ENCODE measurements around the gene ALK. TPM values are rescaled to one million over a fixed set of nuclear protein-coding genes. Genes with fewer than 3 reads are reported as not detected.

The ALK gene
- total and polyA plus RNA-seq, 10 of the 15 experiments (the other 5 are each of a cell fraction or from before 2014, with no cell fraction given): 0.11 TPM; not detected in 9

DNA sequence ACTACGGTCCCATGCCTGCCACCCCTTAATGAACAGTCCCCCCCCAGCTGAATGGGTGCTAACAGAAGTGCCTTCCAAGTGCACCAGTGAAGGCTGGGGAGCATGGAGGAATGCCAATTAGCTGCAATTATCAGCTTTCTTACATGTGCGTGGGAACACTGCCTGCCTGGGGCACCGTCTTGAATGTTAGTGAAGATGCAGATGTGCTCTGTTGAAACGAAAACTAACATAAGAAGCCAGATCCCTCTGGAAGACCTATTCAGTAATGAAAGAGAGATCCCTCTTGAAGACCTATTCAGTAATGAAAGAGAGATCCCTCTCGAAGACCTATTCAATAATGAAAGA lies 651.6 kb downstream of the ALK start:
- TF ChIP-seq IKZF2 (IDR thresholded peaks at IDR 0.05) (no peak), NR2C1 (IDR thresholded peaks at IDR 0.05) (no peak), CHD4 (IDR thresholded peaks at IDR 0.05) (no peak), MYB (IDR thresholded peaks at IDR 0.05; ENCODE audit: borderline replicate concordance, low read depth, low read length) (no peak), FOXM1 (IDR thresholded peaks at IDR 0.05; ENCODE audit: low read depth, low read length) (no peak), CHD2 (IDR thresholded peaks at IDR 0.05; ENCODE audit: borderline replicate concordance, low read depth, low read length) (no peak), SIX5 (IDR thresholded peaks at IDR 0.05; ENCODE audit: low read depth, low read length, severe bottlenecking) (no peak), FOS (IDR thresholded peaks at IDR 0.05; ENCODE audit: borderline replicate concordance, extremely low read depth, insufficient read length) (no peak), KLF5 (IDR thresholded peaks at IDR 0.05; ENCODE audit: partially characterized antibody) (no peak), FOXK2 (IDR thresholded peaks at IDR 0.05) (no peak), SP1 (IDR thresholded peaks at IDR 0.05; ENCODE audit: low read depth, low read length) (no peak), BCL11A (IDR thresholded peaks at IDR 0.05; ENCODE audit: low read depth, low read length) (no peak), IKZF1 (conservative IDR thresholded peaks at IDR 0.05) (no peak)
- TF ChIP-seq, protein P1, sequence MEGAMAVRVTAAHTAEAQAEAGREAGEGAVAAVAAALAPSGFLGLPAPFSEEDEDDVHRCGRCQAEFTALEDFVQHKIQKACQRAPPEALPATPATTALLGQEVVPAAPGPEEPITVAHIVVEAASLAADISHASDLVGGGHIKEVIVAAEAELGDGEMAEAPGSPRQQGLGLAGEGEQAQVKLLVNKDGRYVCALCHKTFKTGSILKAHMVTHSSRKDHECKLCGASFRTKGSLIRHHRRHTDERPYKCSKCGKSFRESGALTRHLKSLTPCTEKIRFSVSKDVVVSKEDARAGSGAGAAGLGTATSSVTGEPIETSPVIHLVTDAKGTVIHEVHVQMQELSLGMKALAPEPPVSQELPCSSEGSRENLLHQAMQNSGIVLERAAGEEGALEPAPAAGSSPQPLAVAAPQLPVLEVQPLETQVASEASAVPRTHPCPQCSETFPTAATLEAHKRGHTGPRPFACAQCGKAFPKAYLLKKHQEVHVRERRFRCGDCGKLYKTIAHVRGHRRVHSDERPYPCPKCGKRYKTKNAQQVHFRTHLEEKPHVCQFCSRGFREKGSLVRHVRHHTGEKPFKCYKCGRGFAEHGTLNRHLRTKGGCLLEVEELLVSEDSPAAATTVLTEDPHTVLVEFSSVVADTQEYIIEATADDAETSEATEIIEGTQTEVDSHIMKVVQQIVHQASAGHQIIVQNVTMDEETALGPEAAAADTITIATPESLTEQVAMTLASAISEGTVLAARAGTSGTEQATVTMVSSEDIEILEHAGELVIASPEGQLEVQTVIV (IDR thresholded peaks at IDR 0.05; ENCODE audit: borderline replicate concordance, partially characterized antibody): no peak
- TF ChIP-seq, protein P2, sequence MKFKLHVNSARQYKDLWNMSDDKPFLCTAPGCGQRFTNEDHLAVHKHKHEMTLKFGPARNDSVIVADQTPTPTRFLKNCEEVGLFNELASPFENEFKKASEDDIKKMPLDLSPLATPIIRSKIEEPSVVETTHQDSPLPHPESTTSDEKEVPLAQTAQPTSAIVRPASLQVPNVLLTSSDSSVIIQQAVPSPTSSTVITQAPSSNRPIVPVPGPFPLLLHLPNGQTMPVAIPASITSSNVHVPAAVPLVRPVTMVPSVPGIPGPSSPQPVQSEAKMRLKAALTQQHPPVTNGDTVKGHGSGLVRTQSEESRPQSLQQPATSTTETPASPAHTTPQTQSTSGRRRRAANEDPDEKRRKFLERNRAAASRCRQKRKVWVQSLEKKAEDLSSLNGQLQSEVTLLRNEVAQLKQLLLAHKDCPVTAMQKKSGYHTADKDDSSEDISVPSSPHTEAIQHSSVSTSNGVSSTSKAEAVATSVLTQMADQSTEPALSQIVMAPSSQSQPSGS (IDR thresholded peaks at IDR 0.05; ENCODE audit: low read length): no peak
- TF ChIP-seq, protein P3, sequence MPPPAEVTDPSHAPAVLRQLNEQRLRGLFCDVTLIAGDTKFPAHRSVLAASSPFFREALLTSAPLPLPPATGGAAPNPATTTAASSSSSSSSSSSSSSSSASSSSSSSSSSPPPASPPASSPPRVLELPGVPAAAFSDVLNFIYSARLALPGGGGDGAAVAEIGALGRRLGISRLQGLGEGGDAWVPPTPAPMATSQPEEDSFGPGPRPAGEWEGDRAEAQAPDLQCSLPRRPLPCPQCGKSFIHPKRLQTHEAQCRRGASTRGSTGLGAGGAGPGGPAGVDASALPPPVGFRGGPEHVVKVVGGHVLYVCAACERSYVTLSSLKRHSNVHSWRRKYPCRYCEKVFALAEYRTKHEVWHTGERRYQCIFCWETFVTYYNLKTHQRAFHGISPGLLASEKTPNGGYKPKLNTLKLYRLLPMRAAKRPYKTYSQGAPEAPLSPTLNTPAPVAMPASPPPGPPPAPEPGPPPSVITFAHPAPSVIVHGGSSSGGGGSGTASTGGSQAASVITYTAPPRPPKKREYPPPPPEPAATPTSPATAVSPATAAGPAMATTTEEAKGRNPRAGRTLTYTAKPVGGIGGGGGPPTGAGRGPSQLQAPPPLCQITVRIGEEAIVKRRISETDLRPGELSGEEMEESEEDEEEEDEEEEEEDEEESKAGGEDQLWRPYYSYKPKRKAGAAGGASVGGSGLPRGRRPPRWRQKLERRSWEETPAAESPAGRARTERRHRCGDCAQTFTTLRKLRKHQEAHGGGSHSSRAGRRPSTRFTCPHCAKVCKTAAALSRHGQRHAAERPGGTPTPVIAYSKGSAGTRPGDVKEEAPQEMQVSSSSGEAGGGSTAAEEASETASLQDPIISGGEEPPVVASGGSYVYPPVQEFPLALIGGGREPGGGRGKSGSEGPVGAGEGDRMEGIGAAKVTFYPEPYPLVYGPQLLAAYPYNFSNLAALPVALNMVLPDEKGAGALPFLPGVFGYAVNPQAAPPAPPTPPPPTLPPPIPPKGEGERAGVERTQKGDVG (CRISPR knock-in tag; IDR thresholded peaks at IDR 0.05): no peak
- TF ChIP-seq, protein P4, sequence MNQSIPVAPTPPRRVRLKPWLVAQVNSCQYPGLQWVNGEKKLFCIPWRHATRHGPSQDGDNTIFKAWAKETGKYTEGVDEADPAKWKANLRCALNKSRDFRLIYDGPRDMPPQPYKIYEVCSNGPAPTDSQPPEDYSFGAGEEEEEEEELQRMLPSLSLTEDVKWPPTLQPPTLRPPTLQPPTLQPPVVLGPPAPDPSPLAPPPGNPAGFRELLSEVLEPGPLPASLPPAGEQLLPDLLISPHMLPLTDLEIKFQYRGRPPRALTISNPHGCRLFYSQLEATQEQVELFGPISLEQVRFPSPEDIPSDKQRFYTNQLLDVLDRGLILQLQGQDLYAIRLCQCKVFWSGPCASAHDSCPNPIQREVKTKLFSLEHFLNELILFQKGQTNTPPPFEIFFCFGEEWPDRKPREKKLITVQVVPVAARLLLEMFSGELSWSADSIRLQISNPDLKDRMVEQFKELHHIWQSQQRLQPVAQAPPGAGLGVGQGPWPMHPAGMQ (IDR thresholded peaks at IDR 0.05; ENCODE audit: borderline replicate concordance): no peak
- 42% methylated on average over 5 of the region's 5 CpGs for WGBS (ENCODE audit: insufficient coverage, insufficient replicate concordance, low lambda C conversion rate, missing lambda C conversion rate)
- ChIA-PET CTCF (interaction anchor here (1.0 kb wide), 1 partner anchor 15 kb away, joined by 3 read pairs; no protein-coding TSS in a partner anchor), POLR2A (no interaction called here), SMC1A (ENCODE audit: uncharacterized antibody, unreplicated experiment) (no interaction called here), RAD21 (ENCODE audit: unreplicated experiment) (no interaction called here)
- Histone ChIP-seq H3K4me1 (ENCODE audit: control insufficient read depth, insufficient read depth, low read length) (no peaks in the 10 kb centered on the region), H3K4me2 (ENCODE audit: control insufficient read depth, insufficient read depth) (no peak overlapping the region), H3K9me3 (replicated peaks; ENCODE audit: control insufficient read depth, insufficient read depth, low read length) (no peaks in the 10 kb centered on the region), H3K79me2 (ENCODE audit: control insufficient read depth, insufficient read depth, low read length) (no peaks in the 10 kb centered on the region), H3K9ac (ENCODE audit: control insufficient read depth, insufficient read depth, low read length) (no peak overlapping the region), H2AFZ (ENCODE audit: control insufficient read depth, low read depth, low read length) (no peak overlapping the region), H3K36me3 (ENCODE audit: control insufficient read depth in 2 of 2, insufficient read depth in 2 of 2, low read length in 1 of 2) (no peaks in the 10 kb centered on the region), H3K27me3 (replicated peaks in 1 of 2; ENCODE audit: control insufficient read depth in 2 of 2, insufficient read depth in 2 of 2, low read length in 1 of 2) (peaks cover 0 to 3% of the 10 kb centered on the region in 2 experiments; a peak in 2 of 4 replicates), H3K27ac (ENCODE audit: control insufficient read depth, insufficient read depth) (no peak overlapping the region), H3K4me3 (no peak overlapping the region), H4K20me1 (ENCODE audit: control insufficient read depth, insufficient read depth) (no peaks in the 10 kb centered on the region)
- ATAC-seq (no peak), DNase-seq (ENCODE audit: low read depth, low spot score) (no peak), FAIRE-seq (no peak)
- no TSS peak for BruUV-seq (replicated peaks)
- in situ Hi-C loops (cut with MboI) (no loop called here), intact Hi-C loops (cut with micrococcal nuclease; ENCODE audit: unreplicated experiment) (no loop called here)

Data from GM12878 (cell line).